IPS DF 6.9 (cell line): ENCODE measurements around the gene USP36.

ENCODE experiments used
- DNase-seq: peaks from one replicate; pipeline ENCODE4 v3.0.0-alpha.2; 2013; ENCODE audit warnings: low read depth, low spot score
- H3K27ac ChIP-seq: one replicate; pipeline ENCODE4 v1.5.1; 2013; ENCODE audit warnings: low read length, control low read depth
- H3K27me3 ChIP-seq: 2 replicates; pipeline ENCODE4 v1.6.1; 2013; ENCODE audit warnings: mild to moderate bottlenecking, low read length; ENCODE audit not compliant: control insufficient read depth, insufficient read depth
- H3K36me3 ChIP-seq: 2 replicates; pipeline ENCODE4 v1.6.1; 2013; ENCODE audit warnings: low read length; ENCODE audit not compliant: control insufficient read depth, insufficient read depth
- H3K4me1 ChIP-seq: 2 replicates; pipeline ENCODE4 v1.6.1; 2013; ENCODE audit warnings: low read length; ENCODE audit not compliant: control insufficient read depth, insufficient read depth
- H3K4me3 ChIP-seq: 2 replicates; pipeline ENCODE4 v1.5.1; 2013; ENCODE audit warnings: mild to moderate bottlenecking, low read length
- H3K9me3 ChIP-seq: 2 replicates; pipeline ENCODE4 v1.6.1; 2013; ENCODE audit warnings: low read length, inconsistent platforms; ENCODE audit not compliant: control insufficient read depth, insufficient read depth
- WGBS: extraction: QIAGEN DNeasy Blood & Tissue Kit; methylation state at CpG from one replicate; pipeline ENCODE4 v1.1.7; 2013; ENCODE audit warnings: mixed read lengths, missing lambda C conversion rate; ENCODE audit not compliant: insufficient read length, insufficient coverage; 5-methylcytosine and 5-hydroxymethylcytosine counted together

The USP36 gene

GRCh38 chr17:78767806-78768205 lies 72.8 kb downstream of the USP36 start:
- H3K27ac ChIP-seq: no peak overlapping the region
- no peaks in the 10 kb centered on the region for H3K9me3 ChIP-seq
- H3K4me1 ChIP-seq: no peaks in the 10 kb centered on the region
- no peaks in the 10 kb centered on the region for H3K27me3 ChIP-seq
- no peak overlapping the region for H3K4me3 ChIP-seq
- no CpG with 5 or more reads among the region's 4 CpGs for WGBS
- H3K36me3 ChIP-seq: no peaks in the 10 kb centered on the region
- DNase-seq: no peak

DNA sequence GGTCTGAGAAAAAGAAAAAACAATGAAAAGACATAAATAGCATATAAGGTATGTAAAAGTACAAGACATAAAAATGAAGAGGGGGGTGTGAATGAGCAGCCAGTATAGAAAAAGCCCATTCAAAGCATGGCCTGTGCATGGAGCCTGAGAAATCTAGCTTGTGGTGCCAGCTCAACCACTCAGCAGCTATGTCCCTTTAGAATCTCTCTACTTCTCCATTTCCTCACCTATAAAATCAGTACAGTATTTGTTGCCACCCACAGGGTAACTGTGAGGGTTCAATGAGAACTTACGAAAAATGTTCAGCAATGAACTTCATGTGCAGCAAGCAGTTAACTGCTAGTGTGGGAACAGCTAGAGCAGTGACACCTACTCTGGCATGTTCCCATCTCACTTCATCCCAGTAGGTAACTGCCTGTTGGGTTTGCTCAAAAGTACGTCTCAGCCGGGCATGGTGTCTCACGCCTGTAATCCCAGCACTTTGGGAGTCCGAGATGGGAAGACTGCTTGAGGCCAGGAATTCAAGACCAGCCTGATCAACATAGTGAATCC lies 73.8 kb downstream of the USP36 start:
- no peak overlapping the region for H3K27ac ChIP-seq
- H3K27me3 ChIP-seq: no peaks in the 10 kb centered on the region
- no peaks in the 10 kb centered on the region for H3K9me3 ChIP-seq
- no peak overlapping the region for H3K4me3 ChIP-seq
- no peaks in the 10 kb centered on the region for H3K4me1 ChIP-seq
- no peaks in the 10 kb centered on the region for H3K36me3 ChIP-seq
- WGBS: no CpG with 5 or more reads among the region's 5 CpGs
- DNase-seq: no peak

DNA sequence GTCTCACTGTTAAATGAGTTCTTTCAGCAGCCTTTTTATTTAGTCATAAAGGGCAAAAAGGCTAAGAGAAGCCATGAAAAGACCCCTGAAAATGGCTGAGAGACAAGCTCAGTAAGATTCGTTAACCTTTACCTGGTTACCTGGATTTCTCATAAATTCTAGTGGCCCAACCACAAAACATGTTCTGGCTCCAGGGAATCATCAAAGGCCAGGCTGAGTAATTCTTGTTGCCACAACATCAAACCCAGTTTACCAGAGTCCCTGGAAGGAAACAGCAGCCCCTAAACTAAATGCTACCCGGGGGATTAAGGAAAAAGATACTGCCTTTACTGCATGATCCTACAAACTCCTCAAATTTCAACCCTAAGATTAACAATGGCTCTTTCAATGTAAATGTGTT lies 74.4 kb downstream of the USP36 start:
- H3K27ac ChIP-seq: no peak overlapping the region
- WGBS: no CpG with 5 or more reads among the region's 2 CpGs

DNA sequence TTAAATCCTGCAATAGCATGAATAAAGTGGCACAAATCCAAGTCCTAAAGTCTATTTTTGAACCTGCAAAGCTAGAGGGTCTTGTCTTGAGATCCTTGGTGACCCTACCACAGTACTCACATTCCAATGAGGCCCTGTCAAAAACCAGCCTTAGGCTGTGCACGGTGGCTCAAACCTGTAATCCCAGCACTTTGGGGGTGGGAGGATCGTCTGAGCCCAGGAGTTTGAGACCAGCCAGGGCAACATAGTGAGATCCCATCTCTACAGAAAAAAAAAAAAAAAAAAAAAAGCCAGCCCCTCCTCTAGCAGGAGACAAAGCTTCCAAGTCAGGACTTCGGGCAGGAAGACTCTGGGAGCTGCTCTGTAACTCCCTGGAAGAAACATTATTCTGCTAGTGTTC lies 74.8 kb downstream of the USP36 start:
- H3K4me1 ChIP-seq: no peaks in the 10 kb centered on the region
- no CpG with 5 or more reads among the region's 3 CpGs for WGBS

More for the DNA sequence above, 74.4 kb downstream of the USP36 start:
- Histone ChIP-seq H3K4me3 (no peak overlapping the region), H3K36me3 (no peaks in the 10 kb centered on the region), H3K27me3 (no peaks in the 10 kb centered on the region), H3K4me1 (no peaks in the 10 kb centered on the region), H3K9me3 (no peaks in the 10 kb centered on the region)
- no peak for DNase-seq

GRCh38 chr17:78764871-78765270 lies 75.7 kb downstream of the USP36 start:
- Histone ChIP-seq H3K4me1 (no peaks in the 10 kb centered on the region), H3K4me3 (no peak overlapping the region), H3K36me3 (no peaks in the 10 kb centered on the region), H3K27me3 (no peaks in the 10 kb centered on the region), H3K27ac (no peak overlapping the region), H3K9me3 (no peaks in the 10 kb centered on the region)
- DNase-seq: no peak
- no CpG with 5 or more reads among the region's 8 CpGs for WGBS

More for the DNA sequence above, 74.8 kb downstream of the USP36 start:
- no peaks in the 10 kb centered on the region for H3K36me3 ChIP-seq
- H3K27ac ChIP-seq: no peak overlapping the region
- no peaks in the 10 kb centered on the region for H3K9me3 ChIP-seq
- H3K27me3 ChIP-seq: no peaks in the 10 kb centered on the region
- no peak for DNase-seq
- no peak overlapping the region for H3K4me3 ChIP-seq

DNA sequence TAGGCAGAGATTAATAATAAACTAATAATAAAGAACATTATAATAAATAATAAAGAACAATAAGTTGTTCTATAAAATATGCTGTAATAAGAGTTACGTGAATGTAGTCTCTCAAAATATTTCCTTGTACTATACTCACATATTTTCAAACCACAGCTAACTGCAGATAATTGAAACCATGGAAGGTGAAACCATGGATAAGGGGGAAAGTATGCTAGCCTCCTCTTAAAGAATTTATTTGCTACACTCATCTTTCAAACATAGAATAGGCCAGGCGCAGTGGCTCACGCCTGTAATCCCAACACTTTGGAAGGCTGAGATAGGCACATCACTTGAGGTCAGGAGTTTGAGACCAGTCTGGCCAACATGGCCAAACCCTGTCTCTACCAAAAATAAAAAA lies 77.1 kb downstream of the USP36 start:
- Histone ChIP-seq H3K27ac (no peak overlapping the region), H3K9me3 (no peaks in the 10 kb centered on the region), H3K4me3 (no peak overlapping the region), H3K4me1 (no peaks in the 10 kb centered on the region), H3K27me3 (no peaks in the 10 kb centered on the region), H3K36me3 (no peaks in the 10 kb centered on the region)
- no CpG with 5 or more reads among the region's 3 CpGs for WGBS
- no peak for DNase-seq

GRCh38 chr17:78761789-78762406 lies 78.7 kb downstream of the USP36 start:
- Histone ChIP-seq H3K27ac (no peak overlapping the region), H3K9me3 (no peaks in the 10 kb centered on the region), H3K36me3 (no peaks in the 10 kb centered on the region), H3K4me1 (no peaks in the 10 kb centered on the region), H3K27me3 (no peaks in the 10 kb centered on the region), H3K4me3 (no peak overlapping the region)
- no peak for DNase-seq
- WGBS: no CpG with 5 or more reads among the region's 5 CpGs

- Histone ChIP-seq H3K27ac (no peak overlapping the region), H3K4me3 (no peak overlapping the region), H3K27me3 (no peaks in the 10 kb centered on the region), H3K9me3 (no peaks in the 10 kb centered on the region), H3K4me1 (no peaks in the 10 kb centered on the region), H3K36me3 (no peaks in the 10 kb centered on the region)
- DNase-seq: no peak
- WGBS: no CpG with 5 or more reads among the region's 5 CpGs
Observed at GRCh38 chr17:78759969-78760352, 80.7 kb downstream of the USP36 start.

DNA sequence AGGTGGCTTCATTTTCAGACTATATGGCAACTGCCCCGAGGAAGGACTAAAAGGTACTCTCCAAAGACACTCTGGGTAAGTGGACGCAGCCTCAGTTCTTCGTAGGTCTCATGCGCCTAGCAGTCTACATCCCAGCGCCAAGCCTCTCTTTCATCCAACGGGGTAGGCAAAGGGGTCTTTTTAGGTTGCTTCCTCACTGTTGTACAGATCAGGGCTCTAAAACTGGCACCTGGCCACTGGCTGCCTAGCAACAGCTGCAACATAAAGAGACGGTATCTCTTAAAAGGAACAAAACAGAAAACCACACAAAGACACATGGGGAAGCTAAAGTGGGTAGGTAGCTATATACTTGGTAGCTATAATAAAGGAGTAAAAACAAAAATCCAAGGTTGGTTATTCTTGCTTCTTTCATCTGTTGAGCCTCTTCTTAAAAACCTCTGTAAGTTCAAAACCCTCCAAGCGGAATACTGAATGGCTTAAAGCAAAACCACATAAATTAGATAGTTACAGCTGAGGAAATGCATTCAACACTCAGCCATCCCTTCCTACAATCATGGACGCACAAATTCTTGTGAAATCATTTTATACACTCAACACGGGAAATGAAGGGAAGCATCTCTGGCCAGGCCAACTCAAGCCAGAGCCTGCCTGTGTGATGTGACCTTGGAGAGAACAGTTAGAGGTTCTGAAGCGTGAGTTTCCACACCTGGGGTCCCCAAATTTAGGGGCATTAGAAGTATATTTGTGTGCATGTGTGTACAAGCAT lies 81.2 kb downstream of the USP36 start:
- no CpG with 5 or more reads among the region's 11 CpGs for WGBS
- DNase-seq: no peak
- no peaks in the 10 kb centered on the region for H3K4me1 ChIP-seq
- H3K27ac ChIP-seq: no peak overlapping the region
- H3K4me3 ChIP-seq: no peak overlapping the region
- no peaks in the 10 kb centered on the region for H3K9me3 ChIP-seq
- H3K36me3 ChIP-seq: no peaks in the 10 kb centered on the region
- no peaks in the 10 kb centered on the region for H3K27me3 ChIP-seq

DNA sequence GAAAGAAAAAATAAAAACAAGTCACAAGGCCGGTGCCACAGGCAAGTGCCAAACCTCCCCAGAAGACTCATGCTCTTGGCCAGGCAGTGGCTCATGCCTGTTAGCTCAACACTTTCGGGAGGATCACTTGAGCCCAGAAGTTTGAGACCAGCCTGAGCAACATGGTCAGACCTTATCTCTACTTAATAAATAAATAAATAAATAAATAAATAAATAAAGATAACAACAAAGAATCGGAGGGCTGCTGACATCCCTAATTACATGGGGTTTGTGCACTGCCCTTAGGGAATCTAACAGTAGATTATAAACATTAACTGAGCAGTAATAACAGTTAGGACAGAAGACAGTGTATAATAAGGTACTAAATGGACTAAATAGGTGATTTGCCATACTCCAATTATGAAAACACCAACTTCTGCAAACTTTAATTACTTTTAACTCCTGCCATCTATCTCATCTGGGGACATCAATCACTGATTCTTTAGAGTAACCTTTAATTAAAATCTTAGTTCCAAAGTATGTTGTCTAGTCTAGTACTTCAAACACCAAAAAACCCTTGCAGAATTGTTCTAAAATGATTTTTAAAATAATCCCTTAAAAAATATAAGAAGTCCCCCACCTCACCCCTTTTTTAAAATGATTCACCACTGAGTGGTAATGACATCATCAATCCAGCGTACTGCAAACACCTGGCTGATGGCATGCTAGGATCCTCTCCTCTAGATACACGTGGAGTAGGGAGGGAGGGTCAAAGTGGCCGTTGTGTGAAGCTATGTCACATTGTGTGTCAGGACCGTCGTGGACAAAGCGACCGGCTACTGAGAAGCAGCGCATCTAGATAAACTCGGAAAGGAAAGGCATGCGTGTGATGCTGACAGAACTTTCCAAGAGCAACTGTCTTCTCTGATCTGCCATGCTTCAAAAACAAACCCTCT lies 87.0 kb downstream of the USP36 start:
- Histone ChIP-seq H3K9me3 (no peaks in the 10 kb centered on the region), H3K36me3 (no peaks in the 10 kb centered on the region), H3K27me3 (no peaks in the 10 kb centered on the region), H3K4me1 (no peaks in the 10 kb centered on the region), H3K4me3 (no peak overlapping the region), H3K27ac (no peak overlapping the region)
- no peak for DNase-seq
- no CpG with 5 or more reads among the region's 13 CpGs for WGBS
